Measurements from ENCODE around the gene PPM1L.

DNA sequence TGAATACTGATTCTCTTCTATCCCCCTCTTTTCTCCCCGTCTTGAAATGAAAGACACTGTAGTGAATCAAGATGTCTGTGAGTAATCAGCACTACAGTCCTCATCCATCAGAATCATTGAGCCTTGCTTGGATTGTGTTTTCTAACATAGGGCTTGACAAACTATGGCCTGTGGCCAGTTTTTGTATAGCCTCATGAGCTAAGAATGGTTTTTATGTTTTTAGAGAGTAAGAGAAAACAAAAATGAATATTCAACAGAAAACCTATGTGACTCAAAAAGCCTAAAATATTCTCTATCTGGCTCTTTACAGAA, 55.2 kb downstream of the PPM1L start:
- TF ChIP-seq CTCF (IDR thresholded peaks at IDR 0.05), result no peak
- TF ChIP-seq POLR2A (IDR thresholded peaks at IDR 0.05), result no peak

Measured in ovary (tissue), 3 donors.